Heart right ventricle (tissue), 16 donors: ENCODE data around the gene CMIP. TPM values are rescaled to one million over a fixed set of nuclear protein-coding genes. Genes with fewer than 3 reads are reported as not detected.

ENCODE experiments used
- ATAC-seq, 8 donors: fragments of 200-7000 bp; cut with Tn5 transposase; one replicate each; pipeline ENCODE4 v1.9.1; 2020; ENCODE audit warnings: mild to moderate bottlenecking in 8 of 8, moderate library complexity in 8 of 8, moderate number of reproducible peaks in 1 of 8
- DNase-seq, 2 donors: peaks; one replicate each; pipeline ENCODE4 v3.0.0-alpha.2; 2020
- H3K27ac ChIP-seq, 10 donors: fragments of 200-600 bp; sonication (generic) in 2 of 10; one replicate each; pipeline versions ENCODE4 v1.5.0 to v1.8.0; 2020 to 2022; ENCODE audit warnings: mild to moderate bottlenecking in 3 of 10
- H3K27me3 ChIP-seq, 7 donors: fragments of 200-600 bp; one replicate each; pipeline ENCODE4 v1.8.0; 2021 to 2022; ENCODE audit warnings: mild to moderate bottlenecking in 2 of 7
- H3K36me3 ChIP-seq, 9 donors: fragments of 200-600 bp; sonication (generic) in 1 of 9; one replicate each; pipeline versions ENCODE4 v1.5.0 to v1.8.0; 2020 to 2022; ENCODE audit warnings: mild to moderate bottlenecking in 2 of 9
- H3K4me1 ChIP-seq, 9 donors: fragments of 200-600 bp; sonication (generic) in 1 of 9; one replicate each; pipeline versions ENCODE4 v1.5.0 to v1.8.0; 2020 to 2022; ENCODE audit warnings: mild to moderate bottlenecking in 4 of 9
- H3K4me3 ChIP-seq, 10 donors: fragments of 200-600 bp; sonication (generic) in 2 of 10; one replicate each; pipeline versions ENCODE4 v1.5.0 to v1.8.0; 2020 to 2022; ENCODE audit warnings: mild to moderate bottlenecking in 7 of 10, moderate library complexity in 2 of 10
- H3K9me3 ChIP-seq, 11 donors: fragments of 200-600 bp in 10 of 11; sonication (generic) in 2 of 11; one replicate each; pipeline versions ENCODE4 v1.5.0 to v1.8.0; 2013 to 2022; ENCODE audit warnings: mild to moderate bottlenecking in 2 of 11, control low read depth in 1 of 11, moderate library complexity in 1 of 11
- CTCF ChIP-seq, 9 donors: fragments of 200-600 bp; sonication (generic) in 2 of 9; IDR thresholded peaks; one replicate each; pipeline versions ENCODE4 v1.5.0 to v1.8.0; 2021 to 2022; ENCODE audit warnings: antibody characterized with exemption in 9 of 9, mild to moderate bottlenecking in 5 of 9, moderate library complexity in 1 of 9
- WGBS, 2 donors: extraction: QIAGEN DNeasy Blood & Tissue Kit; methylation state at CpG; one replicate each; pipeline ENCODE4 v1.1.7; 2013; ENCODE audit warnings: inconsistent platforms in 1 of 2; 5-methylcytosine and 5-hydroxymethylcytosine counted together
- intact Hi-C, 10 donors: fragments of 100-400 bp; cut with DNase I; formaldehyde crosslinking; loops; one replicate each; pipeline versions ENCODE4 v1.11.1 to v1.14.2; 2022
- polyA plus RNA-seq, 2 donors: library from polyadenylated mRNA; stranded (reverse); fragments of 200-250 nt; gene quantifications; one replicate each; pipeline ENCODE4 v1.2.3, GENCODE V29; 2013
- total RNA-seq, 10 donors: library from RNA; stranded (reverse); fragmentation: NEBNext Ultra II Directional in 3 of 10; extraction: Animal tissue kit (Norgen Biotek cat#: 25700) in 3 of 10; gene quantifications; one replicate each; pipeline versions ENCODE4 v1.2.1 to v1.2.4, GENCODE V29; 2021 to 2023
- donor health status: Arrhythmogenic right ventricular cardiomyopathy.
- donor health status: ischemic (EF 13 %, LVEDD 7.1; RV severe dilation, severe dysfunction).
- donor health status: healthy with polysubstance abuse.
- donor health status: DM: no; HTN: yes; CAD: no.
- donor health status: DM: no; HTN: no; CAD: no.
- donor health status: ischemic (EF 25% LVEDD 6.9; RV normal size, moderate dysfunction).
- donor health status: ischemic (EF 25% LVEDD 5.7; RV mildly dilated, moderate dysfunction).
- donor health status: healthy.
- donor health status: DM: yes; HTN: yes; CAD: no.
- donor health status: Ischemic cardiomyopathy.
- donor health status: ischemic (EF 35%, LVEDD 5.7; RV mildly dilated, moderate dysfunction).
- donor health status: nonischemic (EF 11% LVEDD 7.7; RV severe dilation, severe dysfunction).
- donor health status: DM: yes; HTN: yes; CAD: no.
- donor health status: PGD.
- donor health status: ischemic (EF 29% LVEDD 5.4; RV normal size, mild dysfunction).
- donor health status: nonischemic (EF 23%, LVEDD 6.1; RV moderate dilation, normal function).

Gene CMIP
- total and polyA plus RNA-seq, 12 donors, result 5.4 to 32.8 (median 13.0) TPM

- peaks cover 0 to 24% (median 0%) of the 10 kb centered on the region in 9 donors for H3K36me3 ChIP-seq
- peak overlapping the region in 2 of 10 donors; percentile 6 to 67 for H3K27ac ChIP-seq
- peaks cover 0 to 91% (median 28%) of the 10 kb centered on the region in 9 donors for H3K4me1 ChIP-seq
- WGBS, 2 donors, result 89 to 97% methylated on average over 4 of the region's 4 CpGs
- no peak overlapping the region for H3K4me3 ChIP-seq
- ATAC-seq (no peak), DNase-seq (no peak)
- no peak for TF ChIP-seq CTCF (IDR thresholded peaks at IDR 0.05)
- intact Hi-C loops, result no loop called here
- H3K27me3 ChIP-seq, result no peaks in the 10 kb centered on the region
- H3K9me3 ChIP-seq, result no peaks in the 10 kb centered on the region
Observed at GRCh38 chr16:81461243-81461642, 16.6 kb downstream of the CMIP start.

GRCh38 chr16:81461766-81462165, 17.2 kb downstream of the CMIP start:
- Histone ChIP-seq H3K4me3 (no peak overlapping the region), H3K27ac (peak overlapping the region in 2 of 10 donors; percentile 12 to 67), H3K27me3 (no peaks in the 10 kb centered on the region), H3K9me3 (no peaks in the 10 kb centered on the region), H3K4me1 (peaks cover 0 to 91% (median 29%) of the 10 kb centered on the region in 9 donors), H3K36me3 (peaks cover 0 to 19% (median 0%) of the 10 kb centered on the region in 9 donors)
- TF ChIP-seq CTCF (IDR thresholded peaks at IDR 0.05), result no peak
- no peak for DNase-seq
- ATAC-seq, result peak in 4 of 8 donors; percentile 29 to 45 (median 38)
- 87 to 95% methylated on average over 4 of the region's 4 CpGs for WGBS, 2 donors
- intact Hi-C loops, result no loop called here

GRCh38 chr16:81462683-81463082, 18.1 kb downstream of the CMIP start:
- H3K27me3 ChIP-seq, result no peaks in the 10 kb centered on the region
- peaks cover 0 to 10% (median 0%) of the 10 kb centered on the region in 9 donors for H3K36me3 ChIP-seq
- ATAC-seq (no peak), DNase-seq (no peak)
- peaks cover 0 to 91% (median 29%) of the 10 kb centered on the region in 9 donors for H3K4me1 ChIP-seq
- peak overlapping the region in 1 of 10 donors; percentile 63 for H3K27ac ChIP-seq
- no peak overlapping the region for H3K4me3 ChIP-seq
- TF ChIP-seq CTCF (IDR thresholded peaks at IDR 0.05), result no peak
- WGBS, 2 donors, result 85% methylated on average over 4 of the region's 4 CpGs
- H3K9me3 ChIP-seq, result no peaks in the 10 kb centered on the region
- intact Hi-C loops, result no loop called here

GRCh38 chr16:81463296-81463890, 18.8 kb downstream of the CMIP start:
- no peak for TF ChIP-seq CTCF (IDR thresholded peaks at IDR 0.05)
- H3K9me3 ChIP-seq, result no peaks in the 10 kb centered on the region
- H3K4me1 ChIP-seq, result peaks cover 0 to 91% (median 29%) of the 10 kb centered on the region in 9 donors
- peaks cover 0 to 9% (median 0%) of the 10 kb centered on the region in 9 donors for H3K36me3 ChIP-seq
- no peak overlapping the region for H3K27ac ChIP-seq
- intact Hi-C loops, result no loop called here
- H3K27me3 ChIP-seq, result no peaks in the 10 kb centered on the region
- DNase-seq (no peak), ATAC-seq (no peak)
- H3K4me3 ChIP-seq, result no peak overlapping the region
- 91% methylated on average over 16 of the region's 16 CpGs for WGBS, 2 donors
